Psoas muscle (tissue), 8 donors: Measurements from ENCODE around the gene FGD5. TPM values are rescaled to one million over a fixed set of nuclear protein-coding genes. Genes with fewer than 3 reads are reported as not detected.

Experiments used
- ATAC-seq, 4 donors: fragments of 200-7000 bp; cut with Tn5 transposase; one replicate each; pipeline ENCODE4 v1.9.1; 2020; ENCODE audit warnings: moderate library complexity in 3 of 4, mild to moderate bottlenecking in 2 of 4
- DNase-seq, 2 donors: peaks; one replicate each; pipeline ENCODE4 v3.0.0-alpha.2; 2020
- H3K27ac ChIP-seq: fragments of 200-600 bp; one replicate; pipeline ENCODE4 v1.8.0; 2022
- H3K27me3 ChIP-seq, 3 donors: fragments of 200-600 bp in 1 of 3; one replicate each; pipeline versions ENCODE4 v1.6.1 to v1.8.0; 2013 to 2022; ENCODE audit warnings: low read length in 2 of 3, mild to moderate bottlenecking in 2 of 3, moderate library complexity in 1 of 3; ENCODE audit not compliant: insufficient read depth in 3 of 3
- H3K36me3 ChIP-seq, 2 donors: fragments of 200-600 bp in 1 of 2; one replicate each; pipeline versions ENCODE4 v1.6.1 to v1.8.0; 2013 to 2022; ENCODE audit warnings: low read depth in 1 of 2, mild to moderate bottlenecking in 1 of 2, moderate library complexity in 1 of 2; ENCODE audit not compliant: insufficient read depth in 1 of 2
- H3K4me1 ChIP-seq: fragments of 200-600 bp; one replicate; pipeline ENCODE4 v1.8.0; 2022
- H3K4me3 ChIP-seq: fragments of 200-600 bp; one replicate; pipeline ENCODE4 v1.8.0; 2022; ENCODE audit warnings: mild to moderate bottlenecking
- H3K9me3 ChIP-seq: fragments of 200-600 bp; one replicate; pipeline ENCODE4 v1.8.0; 2022
- CTCF ChIP-seq: fragments of 200-600 bp; IDR thresholded peaks from one replicate; pipeline ENCODE4 v1.8.0; 2022; ENCODE audit warnings: antibody characterized with exemption
- WGBS, 3 donors: extraction: QIAGEN DNeasy Blood & Tissue Kit; methylation state at CpG; one replicate each; pipeline versions ENCODE4 v1.1.6 to v1.1.7; 2013; 5-methylcytosine and 5-hydroxymethylcytosine counted together
- intact Hi-C, 2 donors: fragments of 100-400 bp; cut with DNase I; formaldehyde crosslinking; loops; one replicate each; pipeline versions ENCODE4 v1.11.0 to v1.14.2; 2022
- polyA plus RNA-seq, 3 donors: library from polyadenylated mRNA; stranded (reverse); fragments of 200-250 nt; gene quantifications; one replicate each; pipeline ENCODE4 v1.2.3, GENCODE V29; 2013
- total RNA-seq, 4 donors: library from RNA; stranded (reverse); fragmentation: NEBNext Ultra II Directional in 2 of 4; extraction: Animal tissue kit (Norgen Biotek cat#: 25700) in 2 of 4; gene quantifications; one replicate each; pipeline versions ENCODE4 v1.2.1 to v1.2.4, GENCODE V29; 2021 to 2023
- donor health status: healthy with polysubstance abuse.
- donor health status: DM: no; HTN: no; CAD: no; lungs with moderate emphysema.
- donor health status: Bipolar disorder and iron deficiency.
- donor health status: healthy.
- donor health status: DM: yes; HTN: yes; CAD: no.
- donor health status: DM: no; HTN: no; CAD: no.
- donor health status: DM: no; HTN: no; CAD: no.
- donor health status: DM: yes; HTN: yes; CAD: no.

FGD5 gene
- total and polyA plus RNA-seq, 7 donors: 3.6 to 14.6 (median 6.4) TPM

DNA sequence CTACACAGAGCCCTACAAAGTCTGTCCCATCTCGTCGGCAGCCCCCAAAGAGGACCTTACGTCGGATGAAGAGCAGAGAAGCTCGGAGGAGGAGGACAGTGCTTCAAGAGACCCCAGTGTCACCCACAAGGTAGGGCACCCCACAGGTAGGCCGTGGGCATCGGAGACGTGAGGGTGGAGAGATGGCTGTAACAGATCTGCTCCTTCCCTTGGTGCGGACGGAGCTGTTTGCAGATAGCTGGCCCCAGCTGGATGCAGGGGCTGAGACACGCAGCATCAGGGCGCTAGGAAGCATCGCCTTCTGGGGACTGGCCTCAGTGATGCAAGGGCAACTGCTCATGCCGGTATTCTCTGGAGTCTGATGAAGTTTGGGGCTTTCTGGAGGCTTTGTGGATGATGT lies 45.4 kb downstream of the FGD5 start:
- Histone ChIP-seq H3K9me3 (no peaks in the 10 kb centered on the region), H3K4me3 (no peak overlapping the region), H3K27ac (no peak overlapping the region), H3K27me3 (no peaks in the 10 kb centered on the region), H3K4me1 (peaks cover 10% of the 10 kb centered on the region), H3K36me3 (no peaks in the 10 kb centered on the region)
- ATAC-seq: no peak
- TF ChIP-seq CTCF: no peak
- intact Hi-C loops: no loop called here
- 90 to 91% (median 91%) methylated on average over 14 of the region's 14 CpGs for WGBS, 3 donors
- DNase-seq: no peak

DNA sequence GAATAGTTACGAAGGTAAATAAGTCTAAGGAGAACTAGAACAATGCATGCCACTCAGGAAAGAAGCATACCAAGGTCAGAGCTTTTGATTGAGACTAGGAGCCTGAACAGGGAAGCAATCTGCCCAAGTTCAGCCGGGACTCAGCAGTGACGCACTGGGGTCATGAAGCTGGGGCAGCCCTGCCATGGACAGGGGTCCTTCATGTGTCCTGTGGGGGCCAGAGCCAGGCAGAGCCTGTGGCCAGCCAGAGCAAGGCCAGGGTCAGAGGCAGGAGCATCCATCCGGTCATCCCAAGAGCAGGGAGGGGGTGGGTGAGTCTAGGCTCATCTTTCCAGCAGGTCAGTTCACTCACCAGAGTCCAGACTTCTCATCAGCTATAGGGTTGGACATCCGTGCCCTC lies 47.9 kb downstream of the FGD5 start:
- Histone ChIP-seq H3K9me3 (no peaks in the 10 kb centered on the region), H3K4me3 (no peak overlapping the region), H3K27ac (no peak overlapping the region), H3K36me3 (no peaks in the 10 kb centered on the region), H3K4me1 (peaks cover 6% of the 10 kb centered on the region), H3K27me3 (peaks cover 0 to 4% (median 3%) of the 10 kb centered on the region in 3 donors)
- intact Hi-C loops: no loop called here
- no peak for ATAC-seq
- DNase-seq: no peak
- WGBS, 3 donors: 86 to 90% (median 90%) methylated on average over 5 of the region's 5 CpGs
- TF ChIP-seq CTCF: no peak

DNA sequence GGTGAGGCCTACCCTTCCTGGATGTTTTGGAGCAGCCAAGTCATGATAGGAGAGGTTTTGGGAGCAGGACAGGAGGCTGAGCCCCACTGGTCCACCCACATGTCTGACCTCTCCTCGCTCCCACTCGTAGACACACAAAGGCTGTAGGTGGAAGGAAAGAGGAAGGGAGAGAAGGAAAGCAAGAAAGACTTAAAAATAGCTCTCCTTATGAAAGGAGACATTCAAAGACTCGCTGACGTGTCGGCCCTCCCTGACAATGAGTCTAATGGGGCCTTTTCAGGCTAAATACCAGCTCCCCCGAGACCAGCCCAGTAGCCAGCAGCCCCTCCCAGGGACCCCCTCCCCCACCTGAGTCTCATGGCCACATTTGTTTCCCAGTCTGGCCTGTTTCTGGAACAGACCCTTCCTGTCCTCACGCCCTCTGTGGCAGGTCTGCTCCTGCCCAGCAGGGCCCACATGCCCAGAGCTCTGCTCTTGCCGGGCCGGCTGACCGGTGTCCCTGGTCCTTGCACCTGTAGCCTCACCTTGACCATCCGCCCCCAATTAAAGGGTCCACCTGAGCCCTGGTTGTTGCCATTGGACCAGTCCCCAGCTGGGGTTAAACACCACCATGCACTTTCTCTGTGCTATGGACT lies 49.3 kb downstream of the FGD5 start:
- no peak overlapping the region for H3K4me3 ChIP-seq
- no peak for DNase-seq
- peaks cover 0 to 4% (median 3%) of the 10 kb centered on the region in 3 donors for H3K27me3 ChIP-seq
- no peak overlapping the region for H3K27ac ChIP-seq
- WGBS, 3 donors: 87 to 93% (median 87%) methylated on average over 11 of the region's 11 CpGs
- no peaks in the 10 kb centered on the region for H3K9me3 ChIP-seq
- H3K4me1 ChIP-seq: no peaks in the 10 kb centered on the region
- no peaks in the 10 kb centered on the region for H3K36me3 ChIP-seq
- intact Hi-C loops: no loop called here
- no peak for ATAC-seq
- no peak for TF ChIP-seq CTCF

DNA sequence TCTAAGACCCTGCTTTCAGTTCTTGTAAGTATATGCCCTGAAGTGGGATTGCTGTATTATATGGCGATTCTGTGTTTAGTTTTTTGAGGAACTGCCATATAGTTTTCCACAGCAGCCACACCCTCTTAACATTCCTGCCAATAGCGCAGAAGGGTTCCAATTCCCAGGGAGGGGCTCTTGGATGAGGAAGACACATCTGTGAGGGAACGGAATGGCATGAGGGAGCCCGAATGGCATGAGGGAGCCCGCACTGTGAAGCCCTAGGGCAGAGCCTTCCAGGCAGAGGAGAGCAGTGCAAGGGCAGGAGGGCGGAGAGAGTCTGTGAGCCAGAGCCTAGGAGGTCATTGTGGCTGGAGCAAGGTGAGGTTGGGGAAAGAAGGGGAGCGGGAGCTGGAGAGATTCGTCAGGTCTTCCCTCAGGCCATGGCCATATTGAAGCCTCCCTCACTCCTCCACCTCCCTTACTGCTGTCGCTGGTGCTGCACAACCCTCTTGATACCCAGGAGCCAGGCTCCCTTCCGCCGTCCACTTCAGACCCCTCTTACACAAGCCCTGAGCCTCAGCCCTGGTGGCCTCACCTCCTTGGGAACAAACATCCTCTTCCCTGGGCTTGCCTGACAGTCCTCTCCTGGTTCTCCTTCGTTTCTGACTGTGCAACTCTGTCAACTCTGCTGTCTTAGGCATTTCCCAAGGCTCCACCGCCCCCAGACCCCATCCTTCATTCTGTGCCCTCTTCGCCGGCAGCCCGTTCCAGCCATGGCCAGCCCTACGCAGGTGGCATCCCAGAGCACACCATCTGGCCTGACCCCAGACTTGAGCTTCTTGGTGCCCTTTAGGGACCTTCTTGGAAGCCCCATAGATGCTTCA lies 51.4 kb downstream of the FGD5 start:
- no peak for TF ChIP-seq CTCF
- no peaks in the 10 kb centered on the region for H3K4me1 ChIP-seq
- ATAC-seq: no peak
- H3K9me3 ChIP-seq: no peaks in the 10 kb centered on the region
- H3K4me3 ChIP-seq: no peak overlapping the region
- no peaks in the 10 kb centered on the region for H3K36me3 ChIP-seq
- intact Hi-C loops: no loop called here
- no peak for DNase-seq
- H3K27ac ChIP-seq: no peak overlapping the region
- peaks cover 0 to 4% (median 3%) of the 10 kb centered on the region in 3 donors for H3K27me3 ChIP-seq
- 66 to 74% (median 69%) methylated on average over 17 of the region's 17 CpGs for WGBS, 3 donors
